Measurements from ENCODE around the gene SLC12A7. TPM values are rescaled to one million over a fixed set of nuclear protein-coding genes. Genes with fewer than 3 reads are reported as not detected.

SLC12A7 gene
- total RNA-seq, 2 experiments from 2014 or later, result 101 to 111 TPM

- POLR2A ChIA-PET, result no interaction called here
- Mint-ChIP-seq H3K27ac (peak overlapping the region; percentile 62), H3K36me3 (ENCODE audit: low read depth) (peaks cover 29% of the 10 kb centered on the region), H3K4me3 (no peak overlapping the region), H3K9me3 (ENCODE audit: insufficient read depth) (no peaks in the 10 kb centered on the region), H3K27me3 (ENCODE audit: low read depth) (no peaks in the 10 kb centered on the region), H3K4me1 (ENCODE audit: low read depth) (peaks cover 46% of the 10 kb centered on the region)
- CTCF ChIA-PET, result no interaction called here
- ATAC-seq (no peak), DNase-seq (no peak)
Measured at GRCh38 chr5:1097381-1097987, 14.4 kb downstream of the SLC12A7 start.

- Mint-ChIP-seq H3K36me3 (ENCODE audit: low read depth) (peaks cover 28% of the 10 kb centered on the region), H3K27ac (no peak overlapping the region), H3K4me1 (ENCODE audit: low read depth) (peaks cover 40% of the 10 kb centered on the region), H3K4me3 (no peak overlapping the region), H3K9me3 (ENCODE audit: insufficient read depth) (no peaks in the 10 kb centered on the region), H3K27me3 (ENCODE audit: low read depth) (no peaks in the 10 kb centered on the region)
- ChIA-PET CTCF (no interaction called here), POLR2A (no interaction called here)
- ATAC-seq (no peak), DNase-seq (no peak)
Measured at GRCh38 chr5:1096838-1097237, 15.0 kb downstream of the SLC12A7 start.

GRCh38 chr5:1095990-1096363 is 15.9 kb downstream of the SLC12A7 start:
- H3K27ac Mint-ChIP-seq, result peak overlapping the region; percentile 34
- DNase-seq, result no peak
- no peak overlapping the region for H3K4me3 Mint-ChIP-seq
- peaks cover 32% of the 10 kb centered on the region for H3K36me3 Mint-ChIP-seq (ENCODE audit: low read depth)
- no peaks in the 10 kb centered on the region for H3K27me3 Mint-ChIP-seq (ENCODE audit: low read depth)
- H3K4me1 Mint-ChIP-seq (ENCODE audit: low read depth), result peaks cover 36% of the 10 kb centered on the region
- ChIA-PET CTCF (no interaction called here), POLR2A (no interaction called here)
- ATAC-seq, result no peak
- H3K9me3 Mint-ChIP-seq (ENCODE audit: insufficient read depth), result no peaks in the 10 kb centered on the region

DNA sequence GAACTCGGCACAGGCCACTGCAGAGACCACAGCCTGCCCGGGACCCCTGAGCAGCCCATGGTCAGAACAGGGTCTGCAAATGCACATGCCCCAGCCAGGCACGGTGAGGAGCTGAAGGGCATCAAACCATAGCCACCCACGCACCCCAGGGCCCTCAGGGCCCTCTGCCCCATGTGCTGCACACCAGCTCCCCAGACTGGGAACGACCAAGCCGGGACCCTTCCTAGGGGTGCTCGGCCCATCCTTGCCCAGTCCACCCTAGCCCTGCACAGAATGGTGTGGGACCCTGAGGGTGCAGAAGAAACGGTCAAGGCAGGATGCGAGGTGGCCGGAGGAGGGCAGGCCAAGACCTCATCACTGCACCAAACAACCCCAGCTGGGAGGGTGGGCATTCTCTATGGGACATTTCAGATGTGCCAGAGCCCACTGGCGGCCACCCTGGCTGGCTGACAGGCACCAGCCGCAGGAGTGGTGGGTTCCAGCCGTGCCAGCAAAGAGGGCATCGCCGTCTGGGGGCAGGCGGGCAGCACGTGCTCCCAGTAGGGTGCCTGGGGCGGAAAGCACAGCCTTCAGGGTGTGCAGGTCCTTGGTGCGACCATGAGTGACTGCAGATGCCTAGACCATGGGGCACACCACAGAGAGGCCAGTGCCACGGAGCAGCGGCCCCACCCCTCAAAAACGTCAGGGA is 16.4 kb downstream of the SLC12A7 start:
- H3K4me3 Mint-ChIP-seq, result no peak overlapping the region
- ATAC-seq, result no peak
- POLR2A ChIA-PET, result no interaction called here
- peaks cover 32% of the 10 kb centered on the region for H3K36me3 Mint-ChIP-seq (ENCODE audit: low read depth)
- H3K9me3 Mint-ChIP-seq (ENCODE audit: insufficient read depth), result no peaks in the 10 kb centered on the region
- DNase-seq, result no peak
- no peaks in the 10 kb centered on the region for H3K27me3 Mint-ChIP-seq (ENCODE audit: low read depth)
- no peak overlapping the region for H3K27ac Mint-ChIP-seq
- CTCF ChIA-PET, result no interaction called here
- H3K4me1 Mint-ChIP-seq (ENCODE audit: low read depth), result peaks cover 33% of the 10 kb centered on the region

DNA sequence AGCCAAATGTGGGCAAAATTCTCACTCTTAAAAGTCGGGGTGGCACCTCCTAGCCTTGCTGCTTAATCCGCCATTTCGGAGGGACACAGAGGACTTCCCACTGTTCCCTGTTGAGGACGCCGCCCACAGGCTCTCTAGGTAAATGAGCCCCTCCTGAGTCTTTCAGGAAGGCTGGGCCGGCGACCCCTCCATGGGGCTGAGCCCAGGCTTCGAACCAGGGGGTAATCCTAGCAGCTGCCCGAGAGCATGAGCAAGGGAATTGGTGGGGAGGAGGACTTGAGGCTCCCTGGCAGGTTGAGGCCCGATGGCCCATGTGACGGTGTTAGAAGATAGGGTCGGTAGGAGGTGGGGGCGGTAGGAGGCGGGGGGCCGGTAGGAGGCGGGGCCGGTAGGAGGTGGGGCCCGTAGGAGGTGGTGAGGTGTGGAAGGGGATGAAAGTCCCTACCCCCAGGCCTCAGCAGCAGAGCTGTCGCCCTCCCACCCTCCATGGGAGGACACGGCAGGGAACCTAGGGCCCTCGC is 17.1 kb downstream of the SLC12A7 start:
- no peak for DNase-seq
- H3K4me1 Mint-ChIP-seq (ENCODE audit: low read depth), result peaks cover 29% of the 10 kb centered on the region
- CTCF ChIA-PET, result no interaction called here
- H3K9me3 Mint-ChIP-seq (ENCODE audit: insufficient read depth), result no peaks in the 10 kb centered on the region
- H3K4me3 Mint-ChIP-seq, result no peak overlapping the region
- no peak for ATAC-seq
- POLR2A ChIA-PET, result no interaction called here
- H3K27me3 Mint-ChIP-seq (ENCODE audit: low read depth), result no peaks in the 10 kb centered on the region
- no peak overlapping the region for H3K27ac Mint-ChIP-seq
- peaks cover 33% of the 10 kb centered on the region for H3K36me3 Mint-ChIP-seq (ENCODE audit: low read depth)

DNA sequence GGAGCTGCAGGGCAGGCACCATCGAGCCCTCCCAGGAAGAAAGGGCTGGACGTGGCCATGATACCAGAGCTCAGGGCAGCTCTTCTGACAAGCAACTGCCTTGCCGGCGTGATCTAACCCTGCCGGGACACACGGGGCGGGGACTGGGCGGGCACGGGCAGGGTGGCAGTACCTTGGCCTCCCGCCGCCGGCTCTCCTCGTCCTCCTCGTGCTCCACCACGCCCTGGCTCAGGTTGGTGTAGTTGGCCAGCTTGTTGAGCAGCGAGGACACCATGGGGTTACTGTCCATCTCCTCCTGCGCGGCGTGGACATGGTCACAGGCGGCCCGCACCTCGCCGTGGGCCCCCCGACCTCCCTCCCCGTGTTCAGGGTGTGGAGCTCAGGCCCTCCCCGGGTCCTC is 18.5 kb downstream of the SLC12A7 start:
- no peak for ATAC-seq
- Mint-ChIP-seq H3K9me3 (ENCODE audit: insufficient read depth) (no peaks in the 10 kb centered on the region), H3K36me3 (ENCODE audit: low read depth) (peaks cover 36% of the 10 kb centered on the region), H3K27me3 (ENCODE audit: low read depth) (no peaks in the 10 kb centered on the region), H3K4me3 (no peak overlapping the region), H3K27ac (no peak overlapping the region), H3K4me1 (ENCODE audit: low read depth) (peaks cover 20% of the 10 kb centered on the region)
- CTCF ChIA-PET, result no interaction called here
- POLR2A ChIA-PET, result no interaction called here
- DNase-seq, result no peak

- CTCF ChIA-PET, result no interaction called here
- POLR2A ChIA-PET, result no interaction called here
- Mint-ChIP-seq H3K27ac (no peak overlapping the region), H3K4me3 (no peak overlapping the region), H3K27me3 (ENCODE audit: low read depth) (no peaks in the 10 kb centered on the region), H3K4me1 (ENCODE audit: low read depth) (peaks cover 12% of the 10 kb centered on the region), H3K36me3 (ENCODE audit: low read depth) (peaks cover 32% of the 10 kb centered on the region), H3K9me3 (ENCODE audit: insufficient read depth) (no peaks in the 10 kb centered on the region)
- ATAC-seq (no peak), DNase-seq (no peak)
Measured at GRCh38 chr5:1092122-1092521, 19.7 kb downstream of the SLC12A7 start.

DNA sequence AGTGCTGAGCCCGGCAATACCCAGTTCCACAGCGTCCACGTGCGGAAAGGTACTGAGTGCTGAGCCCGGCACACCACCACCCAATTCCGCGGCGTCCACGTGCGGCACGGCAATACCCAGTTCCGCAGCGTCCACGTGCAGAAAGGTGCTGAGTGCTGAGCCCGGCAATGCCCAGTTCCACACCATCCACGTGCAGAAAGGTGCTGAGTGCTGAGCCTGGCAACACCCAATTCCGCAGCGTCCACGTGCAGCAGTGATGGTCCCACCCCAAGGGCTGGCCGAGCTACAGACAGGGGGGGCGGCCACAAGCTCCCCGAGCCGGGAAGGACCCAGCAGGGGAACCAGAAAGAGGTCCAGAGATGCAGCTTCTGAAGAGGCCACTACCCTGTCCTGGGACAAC is 20.2 kb downstream of the SLC12A7 start:
- peaks cover 10% of the 10 kb centered on the region for H3K4me1 Mint-ChIP-seq (ENCODE audit: low read depth)
- no peaks in the 10 kb centered on the region for H3K9me3 Mint-ChIP-seq (ENCODE audit: insufficient read depth)
- no peaks in the 10 kb centered on the region for H3K27me3 Mint-ChIP-seq (ENCODE audit: low read depth)
- POLR2A ChIA-PET, result no interaction called here
- H3K36me3 Mint-ChIP-seq (ENCODE audit: low read depth), result peaks cover 31% of the 10 kb centered on the region
- no peak for ATAC-seq
- CTCF ChIA-PET, result no interaction called here
- no peak overlapping the region for H3K27ac Mint-ChIP-seq
- DNase-seq, result no peak
- H3K4me3 Mint-ChIP-seq, result no peak overlapping the region

DNA sequence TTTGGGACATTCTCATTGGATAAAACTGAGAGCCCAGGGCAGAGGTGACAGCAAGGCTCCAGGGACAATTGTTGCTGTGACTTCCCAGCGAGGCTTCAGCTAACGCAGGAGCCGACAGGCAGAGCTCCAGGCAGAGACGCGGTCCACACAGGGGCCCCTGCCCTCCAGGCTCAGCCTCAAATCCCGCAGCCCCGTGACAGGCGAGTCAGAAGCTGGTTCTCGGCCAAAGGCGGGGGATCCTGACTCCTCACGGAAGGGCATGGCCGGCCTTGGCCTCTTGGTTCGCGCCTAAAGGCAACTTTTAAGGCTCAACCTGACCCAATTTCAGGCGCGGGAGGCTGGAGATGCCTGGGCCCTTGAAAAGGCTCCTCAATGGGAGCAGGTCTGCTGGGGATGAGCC is 21.3 kb downstream of the SLC12A7 start:
- no peak overlapping the region for H3K4me3 Mint-ChIP-seq

GRCh38 chr5:1089621-1090040 is 22.2 kb downstream of the SLC12A7 start:
- no peaks in the 10 kb centered on the region for H3K27me3 Mint-ChIP-seq (ENCODE audit: low read depth)
- POLR2A ChIA-PET, result no interaction called here
- DNase-seq (no peak), ATAC-seq (no peak)
- H3K4me1 Mint-ChIP-seq (ENCODE audit: low read depth), result peaks cover 2% of the 10 kb centered on the region
- CTCF ChIA-PET, result interaction anchor here (1.7 kb wide), 1 partner anchor 166 kb away, joined by 3 read pairs; no protein-coding TSS in a partner anchor
- peak overlapping the region; percentile 16 for H3K27ac Mint-ChIP-seq
- peaks cover 37% of the 10 kb centered on the region for H3K36me3 Mint-ChIP-seq (ENCODE audit: low read depth)
- no peak overlapping the region for H3K4me3 Mint-ChIP-seq
- H3K9me3 Mint-ChIP-seq (ENCODE audit: insufficient read depth), result no peaks in the 10 kb centered on the region

More for the DNA sequence above, 21.3 kb downstream of the SLC12A7 start:
- ChIA-PET POLR2A (no interaction called here), CTCF (interaction anchor here (1.7 kb wide), 1 partner anchor 167 kb away, joined by 3 read pairs; no protein-coding TSS in a partner anchor)
- no peak overlapping the region for H3K27ac Mint-ChIP-seq
- ATAC-seq, result no peak
- no peaks in the 10 kb centered on the region for H3K27me3 Mint-ChIP-seq (ENCODE audit: low read depth)
- no peaks in the 10 kb centered on the region for H3K9me3 Mint-ChIP-seq (ENCODE audit: insufficient read depth)
- DNase-seq, result no peak
- H3K36me3 Mint-ChIP-seq (ENCODE audit: low read depth), result peaks cover 31% of the 10 kb centered on the region
- H3K4me1 Mint-ChIP-seq (ENCODE audit: low read depth), result peaks cover 2% of the 10 kb centered on the region

DNA sequence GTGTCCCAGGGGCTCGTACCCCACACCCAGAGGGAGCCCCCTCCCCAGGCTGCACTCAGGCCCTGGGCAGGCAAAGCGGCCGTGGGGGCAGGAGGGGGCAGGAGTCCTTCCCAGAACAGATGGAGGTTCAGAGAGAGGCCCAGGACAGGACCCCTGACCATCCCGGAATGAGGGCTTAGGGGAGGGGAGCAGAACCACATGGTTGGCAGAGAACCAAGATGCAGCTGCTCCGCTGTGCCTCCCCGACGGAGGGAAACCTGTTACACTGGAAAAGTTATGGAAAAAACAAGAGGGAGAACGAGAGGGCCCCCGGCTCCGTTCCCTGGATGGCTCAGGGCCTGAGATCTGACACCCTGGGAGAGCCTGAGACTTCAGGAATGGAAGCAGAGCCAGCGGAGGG is 22.7 kb downstream of the SLC12A7 start:
- no peaks in the 10 kb centered on the region for H3K9me3 Mint-ChIP-seq (ENCODE audit: insufficient read depth)
- DNase-seq (no peak), ATAC-seq (no peak)
- no peaks in the 10 kb centered on the region for H3K27me3 Mint-ChIP-seq (ENCODE audit: low read depth)
- H3K4me3 Mint-ChIP-seq, result no peak overlapping the region
- H3K36me3 Mint-ChIP-seq (ENCODE audit: low read depth), result peaks cover 38% of the 10 kb centered on the region
- ChIA-PET POLR2A (no interaction called here), CTCF (interaction anchor here (1.7 kb wide), 1 partner anchor 165 kb away, joined by 3 read pairs; no protein-coding TSS in a partner anchor)
- H3K27ac Mint-ChIP-seq, result no peak overlapping the region
- no peaks in the 10 kb centered on the region for H3K4me1 Mint-ChIP-seq (ENCODE audit: low read depth)

GRCh38 chr5:1088726-1089125 is 23.1 kb downstream of the SLC12A7 start:
- ChIA-PET CTCF (no interaction called here), POLR2A (no interaction called here)
- Mint-ChIP-seq H3K27me3 (ENCODE audit: low read depth) (no peaks in the 10 kb centered on the region), H3K27ac (no peak overlapping the region), H3K9me3 (ENCODE audit: insufficient read depth) (no peaks in the 10 kb centered on the region), H3K4me1 (ENCODE audit: low read depth) (no peaks in the 10 kb centered on the region), H3K4me3 (no peak overlapping the region), H3K36me3 (ENCODE audit: low read depth) (peaks cover 41% of the 10 kb centered on the region)
- DNase-seq (no peak), ATAC-seq (no peak)
